NOMO-1 (cell line): ENCODE data around the gene SLC9B1.

Source experiments
- DNase-seq, 2 experiments: peaks; one replicate each; lab custom pipeline; 2025; ENCODE audit not compliant: unreplicated experiment in 2 of 2; lab: John Stamatoyannopoulos, UW

Gene SLC9B1

DNA sequence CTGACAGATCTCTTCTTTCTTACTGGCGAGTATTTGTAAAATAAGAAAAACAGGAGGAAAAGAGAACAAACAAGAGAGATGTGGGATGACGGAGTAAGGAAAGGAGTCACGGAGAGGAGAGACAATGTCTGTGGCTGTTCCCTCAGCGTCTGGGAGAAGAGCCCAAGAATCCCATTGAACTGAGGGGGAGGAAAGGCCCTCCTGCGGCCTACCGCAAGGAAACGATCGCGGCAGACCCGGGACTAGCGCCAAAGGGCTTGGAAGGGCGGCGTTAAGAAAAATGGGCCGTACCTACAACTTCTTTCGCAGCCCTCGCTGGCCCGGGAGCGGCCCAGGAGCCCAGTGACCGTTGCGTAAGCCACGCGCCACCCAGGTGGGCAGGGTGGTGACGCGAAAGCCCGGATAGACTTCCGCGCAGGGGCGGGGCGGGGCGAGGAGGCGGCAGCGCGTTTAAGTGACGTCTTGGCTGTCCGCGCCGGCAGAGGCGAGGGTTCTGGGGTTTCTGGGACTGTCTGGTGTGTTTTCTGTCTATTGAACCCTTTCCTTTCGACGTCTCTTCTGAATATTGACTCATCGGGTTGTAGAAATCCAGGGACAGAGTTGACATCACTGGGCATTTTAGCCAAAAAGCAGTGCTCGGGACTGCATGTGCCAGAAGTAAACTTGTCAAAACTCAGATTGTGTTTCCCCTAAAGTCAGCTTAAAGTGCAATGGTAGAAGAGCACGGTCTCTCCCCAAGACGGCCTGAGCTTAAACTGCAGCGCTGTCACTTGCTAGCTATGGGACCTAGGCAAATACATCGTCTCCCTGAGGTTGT is at the start of gene SLC9B1:
Gene SLC9B1, minus strand, starts transcription at position 398 of the 817 bp plus-strand sequence. CDS start 27,994 bp downstream, outside the sequence.
- peak; percentile 89 to 93 for DNase-seq

DNA sequence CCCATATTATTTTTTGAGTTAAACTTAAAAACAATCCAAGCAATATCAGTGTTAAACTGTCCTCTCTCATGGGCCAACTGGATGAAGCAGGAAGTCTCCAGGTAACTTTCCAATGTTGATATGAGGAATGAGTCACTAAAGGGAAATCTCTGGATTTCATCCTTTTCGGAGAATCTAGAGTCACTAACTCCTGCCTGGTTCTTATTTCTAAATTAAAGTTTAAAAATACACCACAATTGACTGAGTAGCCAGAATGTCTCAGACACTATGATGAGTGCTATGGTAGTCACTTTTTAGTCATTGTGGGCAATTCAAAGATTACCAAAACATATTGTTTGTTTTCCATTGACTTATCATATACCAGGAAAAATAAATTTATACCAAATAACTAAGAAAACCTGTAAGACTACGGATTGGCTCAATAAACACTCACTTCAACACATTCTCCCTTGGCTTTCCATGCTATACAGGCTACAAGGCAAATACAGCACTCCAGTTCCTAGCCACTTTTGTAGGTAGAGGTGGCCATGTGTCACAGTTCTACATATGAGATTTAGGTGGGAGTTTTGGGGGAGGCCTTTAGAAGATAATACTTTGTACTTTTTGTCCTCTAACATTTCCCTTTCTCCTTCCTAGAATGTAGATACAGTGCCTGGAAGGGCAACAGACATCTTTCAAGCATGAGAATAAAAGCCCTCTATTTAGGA is 48.5 kb upstream of the SLC9B1 start:
- no peak for DNase-seq

- DNase-seq = no peak
Measured at GRCh38 chr4:103060453-103061148, 41.1 kb upstream of the SLC9B1 start.

DNA sequence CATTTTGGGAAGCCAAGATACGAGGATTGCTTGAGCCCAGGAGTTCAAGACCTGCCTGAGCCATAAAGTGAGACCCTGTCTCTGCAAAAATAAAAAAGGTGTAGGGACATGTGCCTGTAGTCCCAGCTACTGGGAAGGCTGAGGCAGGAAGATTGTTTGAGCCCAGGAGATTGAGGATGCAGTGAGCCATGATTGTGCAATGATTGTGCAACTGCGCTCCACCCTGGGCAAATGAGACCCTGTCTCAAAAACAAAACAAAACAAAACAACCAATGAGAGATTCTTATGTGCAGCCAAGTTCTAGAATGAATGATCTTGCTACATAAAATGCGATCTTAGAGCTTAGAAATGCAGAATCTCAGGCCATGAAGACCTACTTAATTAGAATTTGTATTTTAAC is 34.5 kb upstream of the SLC9B1 start:
- DNase-seq = no peak

- no peak for DNase-seq
Measured at GRCh38 chr4:103052779-103053178, 33.3 kb upstream of the SLC9B1 start.

- DNase-seq = no peak
Measured at GRCh38 chr4:103052145-103052544, 32.6 kb upstream of the SLC9B1 start.

DNA sequence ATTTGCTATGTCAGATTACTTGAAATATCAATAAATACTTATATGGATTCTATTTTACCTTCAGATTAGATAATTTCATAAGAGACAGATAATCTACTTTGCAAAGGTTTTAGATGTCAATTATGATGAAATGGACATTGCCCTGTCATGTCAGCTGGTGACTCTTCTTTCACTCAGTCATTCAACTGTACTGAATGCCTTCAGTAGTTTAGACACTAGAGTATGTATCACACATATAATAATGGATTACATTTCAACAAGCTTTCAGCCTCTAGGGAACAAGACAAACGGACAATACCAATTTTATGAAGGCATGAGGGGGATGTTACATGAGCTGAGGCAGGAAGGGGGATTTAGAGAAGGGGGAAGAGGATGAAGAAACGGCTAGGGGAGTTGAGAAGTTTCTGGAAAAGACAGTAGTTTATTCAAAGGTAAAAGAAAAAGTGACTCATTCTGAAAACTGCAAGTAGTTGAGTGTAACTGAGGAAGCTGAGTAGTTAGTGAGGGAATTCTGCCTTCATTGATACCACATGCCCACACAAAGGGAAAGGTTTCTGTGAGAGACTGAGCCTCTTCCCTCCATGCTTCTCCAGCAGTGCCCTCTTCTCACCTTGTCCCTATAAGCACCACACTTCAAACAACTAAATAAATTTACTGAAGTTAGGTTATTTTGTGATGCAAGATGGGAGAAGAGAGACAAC is 31.4 kb upstream of the SLC9B1 start:
- DNase-seq = no peak

- DNase-seq = peak; percentile 22 to 62
Measured at GRCh38 chr4:103046416-103047290, 27.1 kb upstream of the SLC9B1 start.

- no peak for DNase-seq
Measured at GRCh38 chr4:103044183-103044582, 24.7 kb upstream of the SLC9B1 start.

GRCh38 chr4:103036169-103036568 is 16.7 kb upstream of the SLC9B1 start:
- DNase-seq = no peak

DNA sequence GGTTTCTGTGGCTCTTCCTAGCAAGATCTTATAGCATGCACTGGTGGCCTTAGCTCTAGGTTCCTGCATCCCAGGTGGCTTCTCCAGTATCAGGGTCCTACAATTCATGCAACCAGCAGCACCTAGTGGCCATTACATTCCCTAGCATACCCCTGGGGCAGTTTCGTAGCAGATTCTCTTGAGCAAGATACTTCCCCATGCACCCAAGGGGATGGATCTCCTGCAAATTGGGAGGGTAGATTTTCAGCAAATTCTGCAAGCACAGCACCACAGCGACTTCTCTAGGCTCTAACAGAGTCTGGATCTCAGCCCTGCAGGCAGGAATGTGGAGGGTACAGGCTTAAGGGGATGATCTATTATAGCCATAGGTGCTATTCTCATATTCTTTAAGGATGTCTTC is 13.1 kb upstream of the SLC9B1 start:
- peak; percentile 14 to 27 for DNase-seq

DNA sequence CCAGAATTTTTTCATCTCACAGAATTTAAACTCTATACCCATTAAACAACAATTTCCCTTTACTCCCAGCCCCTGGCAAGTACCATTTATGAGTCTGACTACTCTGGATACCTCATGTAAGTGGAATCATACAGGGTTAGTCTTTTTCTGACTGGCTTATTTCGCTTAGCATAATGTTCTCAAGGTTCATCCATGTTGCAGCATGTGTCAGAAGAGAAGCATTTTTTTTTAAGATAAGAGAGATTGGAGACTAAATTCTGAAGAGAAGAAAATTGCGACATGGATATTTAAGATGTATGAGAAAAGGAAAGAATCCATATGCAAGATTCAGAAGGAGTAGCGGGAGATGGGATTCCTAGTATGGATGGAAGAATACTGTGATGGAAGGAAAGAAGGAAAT is 11.3 kb upstream of the SLC9B1 start:
- no peak for DNase-seq

GRCh38 chr4:103029300-103029699 is 9.8 kb upstream of the SLC9B1 start:
- DNase-seq = no peak

- DNase-seq = no peak
Measured at GRCh38 chr4:103026868-103027267, 7.4 kb upstream of the SLC9B1 start.

GRCh38 chr4:103024996-103025395 is 5.5 kb upstream of the SLC9B1 start:
- DNase-seq = no peak

DNA sequence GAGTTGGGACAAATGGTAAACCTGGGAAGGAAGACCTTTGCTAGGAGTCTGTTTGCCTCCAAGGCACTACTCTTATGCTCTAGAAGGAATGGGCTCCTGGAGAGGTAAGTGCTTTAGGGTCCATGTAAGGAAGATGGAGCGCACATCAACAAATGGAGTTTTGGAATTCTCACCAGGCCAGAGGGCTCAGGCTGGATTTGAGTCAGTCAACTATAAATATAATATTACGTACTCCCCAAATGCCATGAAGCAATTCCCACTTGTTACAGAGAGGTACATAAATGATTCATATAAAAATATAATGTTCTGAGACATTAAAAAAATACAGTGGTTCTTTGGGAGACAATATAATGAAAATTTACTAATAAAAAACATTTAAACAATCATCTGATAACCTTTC is 1.6 kb upstream of the SLC9B1 start:
- no peak for DNase-seq

DNA sequence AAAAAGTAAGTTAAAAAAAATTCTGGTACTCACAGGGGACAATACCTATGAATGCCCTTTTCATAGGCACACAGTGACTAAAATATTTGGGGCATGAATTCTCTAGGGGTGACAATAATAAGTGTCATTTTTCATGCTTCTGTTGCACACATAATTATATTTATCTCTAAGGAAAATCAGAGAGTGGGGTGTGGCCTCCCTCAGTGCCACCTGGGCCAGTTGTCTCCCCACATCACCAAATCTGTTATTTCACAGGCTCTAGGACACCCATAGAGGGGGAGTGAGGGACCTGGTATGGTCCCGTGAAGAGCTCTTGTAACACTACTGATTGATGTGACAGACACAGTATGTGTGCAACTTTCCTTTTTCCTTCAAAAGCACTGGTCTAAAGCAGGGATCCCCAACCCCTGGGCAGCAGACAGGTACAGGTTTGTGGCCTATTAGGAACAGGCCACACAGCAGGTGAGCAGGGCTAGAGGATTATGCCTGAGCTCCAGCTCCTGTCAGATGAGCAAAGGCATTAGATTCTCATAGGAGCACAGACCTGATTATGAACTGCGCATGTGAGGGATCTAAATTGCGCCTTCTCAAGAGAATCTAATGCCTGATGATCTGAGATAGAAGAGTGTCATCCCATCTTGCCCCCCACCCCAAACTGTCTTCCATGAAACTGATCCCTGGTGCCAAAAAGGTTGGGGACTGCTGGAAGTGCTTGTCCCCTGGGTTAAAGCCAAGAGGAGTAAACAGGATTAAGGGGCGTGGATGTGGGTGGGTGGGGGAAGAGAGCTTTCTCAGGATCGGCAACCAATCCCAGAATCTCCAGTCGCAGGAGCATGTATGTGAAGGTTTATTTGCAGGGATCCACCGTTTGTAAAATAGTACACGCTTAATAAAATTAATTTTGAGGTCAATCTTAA is 856 bp downstream of the SLC9B1 start:
- DNase-seq = no peak

- DNase-seq = no peak
Measured at GRCh38 chr4:103012551-103012950, 7.0 kb downstream of the SLC9B1 start.

- DNase-seq = no peak
Measured at GRCh38 chr4:103012060-103012459, 7.4 kb downstream of the SLC9B1 start.
